Measurements from ENCODE around the gene BCORL1. TPM values are rescaled to one million over a fixed set of nuclear protein-coding genes. Genes with fewer than 3 reads are reported as not detected.

Gene BCORL1
- total RNA-seq, 1 donor = 2.6 TPM

- H3K4me3 ChIP-seq (ENCODE audit: low read depth, low read length) = no peak overlapping the region
- DNase-seq (ENCODE audit: low read depth) = no peak
- no peak for TF ChIP-seq CTCF (IDR thresholded peaks at IDR 0.05; ENCODE audit: insufficient read depth, low read depth, low read length)
Observed at GRCh38 chrX:130058652-130059051, 76.2 kb downstream of the BCORL1 start.

GRCh38 chrX:130060122-130061069, 78.0 kb downstream of the BCORL1 start:
- peak overlapping the region; percentile 63 for H3K4me3 ChIP-seq (ENCODE audit: low read depth, low read length)
- TF ChIP-seq CTCF (IDR thresholded peaks at IDR 0.05; ENCODE audit: insufficient read depth, low read depth, low read length) = peak; percentile 72
- peak; percentile 61 for DNase-seq (ENCODE audit: low read depth)

DNA sequence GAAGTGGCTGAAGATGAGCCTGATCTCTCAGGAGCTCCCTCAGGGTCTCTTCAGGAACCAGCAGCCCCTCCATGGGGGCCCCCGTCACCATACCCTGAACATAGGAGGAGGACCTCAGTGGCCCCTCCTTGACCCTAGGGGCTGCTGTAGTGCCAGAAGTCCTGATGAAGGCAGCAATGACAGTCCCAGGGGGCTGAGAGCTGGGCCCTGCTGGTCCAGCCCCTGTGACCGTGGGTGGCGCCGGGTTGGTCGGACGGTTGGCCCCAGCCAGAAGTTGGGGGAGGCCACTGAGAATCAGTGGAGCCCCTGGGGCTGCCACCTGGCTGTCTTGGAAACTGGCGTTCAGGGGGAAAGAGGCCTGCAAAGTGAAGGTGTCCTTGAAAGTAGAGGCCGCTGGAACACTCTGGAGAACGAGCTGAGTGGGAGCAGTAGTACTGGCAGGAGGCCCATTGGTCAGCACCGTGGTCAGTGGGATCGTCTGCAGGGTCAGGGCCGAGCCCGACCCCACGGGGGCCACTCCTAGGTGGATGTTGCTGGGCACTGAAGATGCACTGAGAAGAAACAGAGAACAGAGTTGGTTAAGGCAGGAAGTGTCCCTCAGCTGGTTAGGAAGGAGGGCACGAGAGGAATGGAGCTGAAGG, 84.7 kb downstream of the BCORL1 start:
- no peak for TF ChIP-seq CTCF (IDR thresholded peaks at IDR 0.05; ENCODE audit: insufficient read depth, low read depth, low read length)
- no peak overlapping the region for H3K4me3 ChIP-seq (ENCODE audit: low read depth, low read length)
- DNase-seq (ENCODE audit: low read depth) = no peak

GRCh38 chrX:130071611-130072344, 89.3 kb downstream of the BCORL1 start:
- no peak for TF ChIP-seq CTCF (IDR thresholded peaks at IDR 0.05; ENCODE audit: insufficient read depth, low read depth, low read length)
- DNase-seq (ENCODE audit: low read depth) = no peak
- H3K4me3 ChIP-seq (ENCODE audit: low read depth, low read length) = no peak overlapping the region

- H3K4me3 ChIP-seq (ENCODE audit: low read depth, low read length) = no peak overlapping the region
- TF ChIP-seq CTCF (IDR thresholded peaks at IDR 0.05; ENCODE audit: insufficient read depth, low read depth, low read length) = no peak
- no peak for DNase-seq (ENCODE audit: low read depth)
Observed at GRCh38 chrX:130072345-130072740, 89.9 kb downstream of the BCORL1 start.

DNA sequence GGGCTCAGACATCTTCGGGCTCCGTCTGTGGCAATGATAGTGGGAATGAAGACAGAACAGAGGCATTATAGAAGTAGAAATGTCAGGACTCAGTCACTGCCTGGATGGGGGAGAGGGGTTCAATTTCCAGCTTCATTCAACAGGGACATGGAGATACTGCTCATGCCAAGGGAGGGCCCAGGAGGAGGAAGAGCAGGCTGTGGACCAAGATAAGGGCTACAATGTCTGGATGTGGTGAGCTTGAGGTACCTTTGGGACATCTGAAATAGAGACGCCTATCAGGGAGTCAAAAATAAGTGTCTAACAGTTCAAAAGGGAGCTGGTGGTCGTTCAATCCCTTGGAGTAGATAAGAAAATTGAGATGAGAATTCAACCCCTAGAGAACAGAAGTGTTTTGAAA, 93.3 kb downstream of the BCORL1 start:
- no peak for DNase-seq (ENCODE audit: low read depth)
- H3K4me3 ChIP-seq (ENCODE audit: low read depth, low read length) = no peak overlapping the region
- no peak for TF ChIP-seq CTCF (IDR thresholded peaks at IDR 0.05; ENCODE audit: insufficient read depth, low read depth, low read length)

Data from fibroblast of villous mesenchyme (primary cell).